Lower leg skin (tissue), 4 donors: ENCODE results near the gene PGP. TPM values are rescaled to one million over a fixed set of nuclear protein-coding genes. Genes with fewer than 3 reads are reported as not detected.

Experiments used
- DNase-seq, 2 donors: peaks; one replicate each; pipeline ENCODE4 v3.0.0-alpha.2; 2019; ENCODE audit warnings: low spot score in 2 of 2
- H3K4me3 ChIP-seq: fragments of 200-600 bp; sonication (generic); 2 replicates; pipeline ENCODE4 v1.5.1; 2017; ENCODE audit warnings: mild to moderate bottlenecking, low read depth; ENCODE audit not compliant: poor library complexity, severe bottlenecking
- CTCF ChIP-seq, 3 donors: fragments of 450-650 bp; IDR thresholded peaks; one replicate each; pipeline ENCODE4 v1.5.1; 2016; ENCODE audit warnings: antibody characterized with exemption in 3 of 3, mild to moderate bottlenecking in 3 of 3, moderate library complexity in 2 of 3
- POLR2A ChIP-seq, 2 donors: fragments of 450-650 bp; IDR thresholded peaks; one replicate each; pipeline ENCODE4 v1.6.1; 2016 to 2017; ENCODE audit warnings: antibody characterized with exemption in 2 of 2, mild to moderate bottlenecking in 1 of 2, moderate library complexity in 1 of 2
- WGBS, 2 donors: methylation state at CpG; one replicate each; pipeline ENCODE4 v1.1.5; 2018; 5-methylcytosine and 5-hydroxymethylcytosine counted together
- intact Hi-C: fragments of 100-400 bp; cut with DNase I; formaldehyde crosslinking; loops from one replicate; pipeline ENCODE4 v1.15.0; 2023; ENCODE audit warnings: low total_unique reads
- total RNA-seq, 4 donors: library from RNA; depleted of rRNA; stranded (reverse); fragments of >200 nt; gene quantifications; one replicate each; pipeline ENCODE4 v1.1.0, GENCODE V29; 2016

The PGP gene
- total RNA-seq, 4 donors from 2014 or later, result 9.6 to 19.4 (median 12.8) TPM

DNA sequence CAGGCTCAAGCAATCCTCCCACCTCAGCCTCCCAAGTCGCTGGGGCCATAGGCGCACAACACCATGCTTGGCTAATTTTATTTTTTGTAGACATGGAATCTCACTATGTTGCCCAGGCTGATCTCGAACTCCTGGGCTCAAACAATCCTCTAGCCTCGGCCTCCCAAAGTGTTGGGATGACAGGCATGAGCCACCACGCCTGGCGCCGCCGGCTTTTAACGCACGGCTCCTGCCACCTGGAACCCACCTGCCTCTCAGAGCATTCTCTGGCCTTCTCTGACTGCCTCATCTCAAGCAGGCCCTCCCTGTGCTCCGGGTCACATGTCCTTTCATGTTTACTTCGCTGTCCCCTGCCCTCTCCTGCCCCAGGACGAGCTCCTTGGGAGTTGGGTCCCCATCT is 28.6 kb downstream of the PGP start:
- H3K4me3 ChIP-seq, result no peak overlapping the region
- DNase-seq, result no peak
- TF ChIP-seq POLR2A (IDR thresholded peaks at IDR 0.05), result no peak
- 91% methylated on average over 13 of the region's 13 CpGs for WGBS, 2 donors
- intact Hi-C loops, result no loop called here

DNA sequence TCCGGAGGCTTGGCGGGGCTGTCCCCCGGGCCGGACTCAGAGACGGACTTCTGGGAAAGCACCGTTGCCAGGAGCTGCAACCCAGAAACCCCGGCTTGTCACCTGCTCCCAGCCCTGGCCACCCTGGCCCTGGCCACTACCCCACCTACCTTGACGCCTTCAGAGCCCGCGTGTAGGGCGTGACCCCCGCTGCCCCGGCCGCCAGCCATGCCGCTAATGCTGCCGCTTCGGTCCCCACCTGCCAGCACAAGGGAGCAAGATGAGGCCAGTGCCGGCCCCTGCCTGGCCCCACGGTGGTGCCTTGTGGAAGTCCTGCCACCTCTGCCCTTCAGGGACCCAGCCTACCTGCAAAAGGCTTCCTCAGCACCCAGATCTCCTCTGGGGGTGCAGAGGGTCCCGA is 29.7 kb downstream of the PGP start:
- 81 to 82% methylated on average over 19 to 20 of the region's 20 CpGs for WGBS, 2 donors
- intact Hi-C loops, result no loop called here
- no peak for TF ChIP-seq POLR2A (IDR thresholded peaks at IDR 0.05)
- TF ChIP-seq CTCF (IDR thresholded peaks at IDR 0.05), result no peak
- no peak for DNase-seq
- no peak overlapping the region for H3K4me3 ChIP-seq

DNA sequence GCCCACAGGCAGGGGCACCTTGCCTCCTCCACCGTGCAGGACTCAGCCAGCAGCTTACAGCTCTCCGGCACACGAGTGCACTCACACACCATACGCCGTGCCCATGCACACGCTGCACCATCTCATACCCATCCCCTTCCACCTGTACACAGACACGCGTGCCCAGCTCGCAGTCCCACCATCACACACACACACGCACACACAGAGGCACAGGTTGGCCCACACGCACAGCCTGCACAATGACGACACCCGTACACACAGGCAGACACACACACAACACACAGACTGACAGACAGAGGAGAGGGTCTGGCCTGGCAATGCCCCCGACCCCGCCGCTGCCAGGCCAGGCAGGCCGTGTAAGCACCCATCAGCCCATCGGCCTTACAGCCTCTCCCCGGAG is 30.3 kb downstream of the PGP start:
- TF ChIP-seq CTCF (IDR thresholded peaks at IDR 0.05) (no peak), POLR2A (IDR thresholded peaks at IDR 0.05) (no peak)
- DNase-seq, result no peak
- no peak overlapping the region for H3K4me3 ChIP-seq
- intact Hi-C loops, result no loop called here
- 79 to 85% methylated on average over 16 to 19 of the region's 19 CpGs for WGBS, 2 donors

- DNase-seq, result no peak
- intact Hi-C loops, result no loop called here
- no peak overlapping the region for H3K4me3 ChIP-seq
- TF ChIP-seq CTCF (IDR thresholded peaks at IDR 0.05) (no peak), POLR2A (IDR thresholded peaks at IDR 0.05) (no peak)
- 89 to 97% methylated on average over 17 to 26 of the region's 30 CpGs for WGBS, 2 donors
Observed at GRCh38 chr16:2183671-2184070, 31.0 kb downstream of the PGP start.

DNA sequence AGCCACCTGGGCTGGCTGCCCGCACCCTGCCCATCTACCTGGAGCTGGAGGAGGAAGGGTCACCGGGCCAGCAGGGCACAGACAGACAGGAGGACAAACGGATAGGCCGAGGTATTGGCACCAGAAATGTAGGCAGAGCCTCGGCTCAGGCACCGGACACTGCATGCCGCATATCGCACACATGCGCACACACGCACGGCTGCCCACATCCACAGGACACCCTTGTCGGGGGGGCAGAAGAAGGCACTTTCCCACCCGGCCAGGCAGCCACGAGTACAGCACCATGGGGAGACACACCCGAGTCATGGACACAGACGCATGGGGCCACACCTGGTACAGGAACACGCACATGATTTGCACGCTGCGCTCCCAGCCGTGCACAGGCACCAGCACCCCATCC is 32.7 kb downstream of the PGP start:
- H3K4me3 ChIP-seq, result no peak overlapping the region
- TF ChIP-seq POLR2A (IDR thresholded peaks at IDR 0.05) (no peak), CTCF (IDR thresholded peaks at IDR 0.05) (no peak)
- intact Hi-C loops, result no loop called here
- 89 to 94% methylated on average over 20 of the region's 20 CpGs for WGBS, 2 donors
- no peak for DNase-seq

DNA sequence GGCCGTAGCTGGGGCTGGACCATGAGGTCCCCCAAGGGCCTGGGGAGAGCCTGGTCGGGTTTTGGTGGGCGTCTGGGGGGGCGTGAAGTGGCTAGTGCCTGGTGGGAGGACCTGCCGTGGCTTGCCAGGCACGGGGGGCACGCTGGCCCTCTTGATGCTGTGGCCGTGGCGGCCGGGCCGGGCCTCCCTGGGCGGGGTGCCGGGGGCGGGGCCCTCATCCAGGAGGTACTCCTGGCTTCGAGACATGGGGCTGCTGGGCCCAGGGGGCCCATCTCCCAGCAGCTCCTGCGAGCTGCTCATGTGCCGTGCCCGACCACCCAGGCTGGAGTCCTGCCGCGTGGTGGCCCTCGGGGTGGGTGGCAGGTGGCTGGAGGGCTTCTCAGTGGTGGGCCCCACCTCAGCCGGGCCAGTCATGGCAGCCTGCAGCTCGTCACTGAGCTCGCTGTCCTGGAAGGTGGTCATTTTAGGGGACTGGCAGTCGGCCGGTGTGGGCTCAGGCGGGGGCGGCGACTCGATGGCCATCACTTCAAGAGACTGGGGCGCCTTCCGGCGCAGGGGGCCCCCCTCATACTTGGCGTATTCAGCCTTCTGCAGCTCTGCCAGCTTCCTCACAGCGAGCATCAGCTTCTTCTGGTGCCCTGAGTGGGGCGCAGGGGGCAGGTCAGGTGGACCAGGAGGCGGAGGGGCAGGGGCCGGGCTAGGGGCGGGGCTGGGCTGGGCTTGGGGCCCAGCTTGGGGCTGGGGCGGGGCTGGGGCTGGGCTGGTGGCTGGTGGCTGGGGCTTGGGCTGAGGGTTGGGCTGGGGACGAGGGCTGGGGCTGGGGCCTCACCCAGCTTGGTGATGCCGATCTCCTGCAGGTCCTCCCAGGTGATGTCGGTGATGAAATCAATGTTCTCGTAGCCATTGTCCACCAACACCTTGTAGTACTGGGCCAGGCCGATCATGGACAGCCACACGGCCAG is 33.4 kb downstream of the PGP start:
- no peak overlapping the region for H3K4me3 ChIP-seq
- TF ChIP-seq POLR2A (IDR thresholded peaks at IDR 0.05) (no peak), CTCF (IDR thresholded peaks at IDR 0.05) (no peak)
- WGBS, 2 donors, result 72 to 81% methylated on average over 23 to 39 of the region's 46 CpGs
- intact Hi-C loops, result no loop called here
- peak in 1 of 2 donors; percentile 86 for DNase-seq
